Measurements from ENCODE around the gene ELANE.

DNA sequence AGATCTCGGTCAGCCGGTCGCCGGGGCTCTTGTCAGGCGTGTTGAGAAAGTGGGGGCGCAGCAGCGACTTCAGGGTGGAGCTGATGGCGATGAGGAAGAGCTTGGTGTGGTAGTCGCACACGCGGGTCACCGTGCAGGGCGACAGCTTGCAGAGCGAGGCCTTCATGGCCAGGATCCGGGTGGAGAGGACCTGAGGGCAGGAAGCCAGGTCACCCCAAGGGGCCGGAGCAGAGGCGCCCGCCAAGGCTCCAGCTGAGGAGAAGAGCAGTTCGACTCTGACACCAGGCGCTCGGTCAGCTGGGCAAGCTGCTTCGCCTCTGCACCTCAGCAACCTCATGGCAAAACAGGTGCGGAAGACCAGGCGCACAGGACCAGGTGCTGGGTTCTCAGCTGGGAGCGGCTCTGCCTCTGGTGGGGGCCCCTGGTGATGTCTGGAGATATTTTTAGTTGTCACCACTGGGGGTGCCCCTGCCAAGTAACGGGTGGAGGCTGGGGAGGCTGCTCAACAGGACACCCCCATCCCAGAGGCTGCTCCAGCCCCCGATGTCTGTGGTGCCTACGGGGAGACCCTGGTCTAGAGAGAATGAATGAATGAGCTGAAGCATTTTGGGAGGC is 23.3 kb downstream of the ELANE start:
- TF ChIP-seq CTCF (IDR thresholded peaks at IDR 0.05) (no peak), POLR2AphosphoS5 (IDR thresholded peaks at IDR 0.05) (no peak)

Measured in prostate gland (tissue), 2 donors.